Measurements from ENCODE around the gene PXDC1. TPM values are rescaled to one million over a fixed set of nuclear protein-coding genes. Genes with fewer than 3 reads are reported as not detected.
"Not testable (repeated sequence)": the region's sequence is repeated elsewhere in the genome, so short reads cannot be mapped to it uniquely, and the experiment has no call there.

The PXDC1 gene
- total RNA-seq, 1 donor from 2014 or later, result 55.8 TPM

- ATAC-seq (no peak), DNase-seq (ENCODE audit: low spot score) (no peak)
These were observed 31.6 kb upstream of the PXDC1 start for GRCh38 chr6:3782876-3783832.

GRCh38 chr6:3781504-3781903 is 30.0 kb upstream of the PXDC1 start:
- no peak for DNase-seq (ENCODE audit: low spot score)
- ATAC-seq, result no peak

- ATAC-seq (no peak), DNase-seq (ENCODE audit: low spot score) (no peak)
These were observed 28.0 kb upstream of the PXDC1 start for GRCh38 chr6:3779574-3779849.

GRCh38 chr6:3778701-3779573 is 27.4 kb upstream of the PXDC1 start:
- ATAC-seq (no peak), DNase-seq (ENCODE audit: low spot score) (no peak)

- no peak for ATAC-seq
- no peak for DNase-seq (ENCODE audit: low spot score)
These were observed 26.4 kb upstream of the PXDC1 start for GRCh38 chr6:3777730-3778461.

GRCh38 chr6:3776881-3777507 is 25.5 kb upstream of the PXDC1 start:
- no peak for DNase-seq (ENCODE audit: low spot score)
- ATAC-seq, result peak; percentile 67

- ATAC-seq (no peak), DNase-seq (ENCODE audit: low spot score) (no peak)
These were observed 24.3 kb upstream of the PXDC1 start for GRCh38 chr6:3775847-3776246.

- ATAC-seq (no peak), DNase-seq (ENCODE audit: low spot score) (no peak)
These were observed 23.9 kb upstream of the PXDC1 start for GRCh38 chr6:3775386-3775785.

GRCh38 chr6:3773678-3774298 is 22.3 kb upstream of the PXDC1 start:
- ATAC-seq, result peak; percentile 66
- DNase-seq (ENCODE audit: low spot score), result peak; percentile 65

GRCh38 chr6:3772127-3772999 is 20.9 kb upstream of the PXDC1 start:
- not testable (repeated sequence) for ATAC-seq; DNase-seq (ENCODE audit: low spot score)

- ATAC-seq (no peak), DNase-seq (ENCODE audit: low spot score) (no peak)
These were observed 20.0 kb upstream of the PXDC1 start for GRCh38 chr6:3771407-3772011.

GRCh38 chr6:3770023-3770720 is 18.7 kb upstream of the PXDC1 start:
- no peak for DNase-seq (ENCODE audit: low spot score)
- ATAC-seq, result no peak

- ATAC-seq (no peak), DNase-seq (ENCODE audit: low spot score) (no peak)
These were observed 18.1 kb upstream of the PXDC1 start for GRCh38 chr6:3769610-3770009.

GRCh38 chr6:3768502-3768901 is 17.0 kb upstream of the PXDC1 start:
- no peak for ATAC-seq
- DNase-seq (ENCODE audit: low spot score), result no peak

- not testable (repeated sequence) for ATAC-seq; DNase-seq (ENCODE audit: low spot score)
These were observed 16.0 kb upstream of the PXDC1 start for GRCh38 chr6:3767483-3767882.

- no peak for DNase-seq (ENCODE audit: low spot score)
These were observed 14.7 kb upstream of the PXDC1 start for GRCh38 chr6:3766214-3766613.

GRCh38 chr6:3765415-3765814 is 13.9 kb upstream of the PXDC1 start:
- DNase-seq (ENCODE audit: low spot score) (no peak), ATAC-seq (no peak)

More at GRCh38 chr6:3766214-3766613, 14.7 kb upstream of the PXDC1 start:
- ATAC-seq, result no peak
